HG03442 (cell line): ENCODE data around the gene SMYD3.
"Not testable (repeated sequence)": the region's sequence is repeated elsewhere in the genome, so short reads cannot be mapped to it uniquely, and the experiment has no call there.

ENCODE experiments used
- ATAC-seq: cut with Tn5 transposase; IDR thresholded peaks from one replicate; pipeline ENCODE4 v1.9.1; 2021; ENCODE audit warnings: mild to moderate bottlenecking, moderate library complexity; ENCODE audit not compliant: unreplicated experiment

SMYD3 gene

DNA sequence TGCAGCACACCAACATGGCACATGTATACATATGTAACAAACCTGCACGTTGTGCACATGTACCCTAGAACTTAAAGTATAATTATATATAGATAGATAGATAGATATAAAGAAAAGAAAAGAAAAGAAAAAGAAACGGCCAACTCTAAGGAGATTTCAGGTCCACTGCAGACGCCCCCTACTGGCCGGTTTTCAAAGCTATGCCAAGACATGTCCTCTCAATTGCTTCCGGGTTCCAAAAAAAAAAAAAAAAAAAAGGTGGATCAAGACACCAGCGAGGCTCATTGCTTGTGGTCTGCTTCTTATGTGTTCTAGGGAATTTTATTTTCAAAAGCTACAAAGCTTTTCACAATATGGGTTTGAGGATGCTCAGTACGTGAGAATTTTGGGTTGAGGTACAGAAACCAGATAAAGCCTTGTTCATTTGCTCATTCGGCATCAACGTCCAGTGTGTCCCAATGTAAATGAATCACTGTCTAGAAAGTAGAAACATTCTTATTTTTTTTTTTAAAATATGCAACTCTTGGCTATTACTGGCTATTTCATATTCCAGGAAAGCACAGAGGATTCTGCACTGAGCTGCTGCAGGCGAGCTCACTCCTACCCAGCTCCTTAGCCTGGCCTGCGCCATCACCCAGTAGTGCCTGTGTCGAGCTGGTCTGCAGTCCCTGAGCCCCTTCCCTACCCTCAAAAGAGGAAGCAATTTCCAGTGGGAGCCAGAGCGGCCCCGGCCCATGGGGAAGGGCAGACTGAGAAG, 709.3 kb downstream of the SMYD3 start:
- no peak for ATAC-seq

GRCh38 chr1:245791410-245792312, 715.4 kb downstream of the SMYD3 start:
- no peak for ATAC-seq

DNA sequence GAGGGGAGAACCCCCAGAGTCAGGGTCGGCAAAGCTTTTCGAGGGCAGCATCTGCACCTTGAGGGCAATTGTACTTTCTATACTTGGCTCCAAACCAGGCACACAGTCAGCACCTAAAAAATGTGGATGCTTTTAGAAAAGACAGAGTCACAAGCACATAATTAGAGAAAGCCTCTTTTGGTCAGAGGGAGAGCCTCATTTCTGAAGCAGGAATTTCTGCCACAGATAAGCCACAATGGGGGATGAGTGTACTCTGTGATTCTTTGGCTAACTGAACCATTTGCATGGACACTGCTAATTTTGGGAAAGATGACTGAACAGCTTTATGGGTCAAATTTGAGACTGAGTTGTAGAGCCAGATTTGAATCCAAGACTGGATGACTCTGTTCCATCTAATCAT, 716.6 kb downstream of the SMYD3 start:
- ATAC-seq: no peak

- ATAC-seq: no peak
These were observed 718.2 kb downstream of the SMYD3 start for GRCh38 chr1:245788886-245789285.

GRCh38 chr1:245788269-245788668, 718.8 kb downstream of the SMYD3 start:
- ATAC-seq: no peak

- no peak for ATAC-seq
These were observed 720.1 kb downstream of the SMYD3 start for GRCh38 chr1:245786948-245787347.

GRCh38 chr1:245779797-245780755, 727.0 kb downstream of the SMYD3 start:
- no peak for ATAC-seq

- no peak for ATAC-seq
These were observed 729.3 kb downstream of the SMYD3 start for GRCh38 chr1:245777752-245778151.

GRCh38 chr1:245776694-245777332, 730.3 kb downstream of the SMYD3 start:
- no peak for ATAC-seq

- ATAC-seq: no peak
These were observed 730.9 kb downstream of the SMYD3 start for GRCh38 chr1:245776139-245776538.

DNA sequence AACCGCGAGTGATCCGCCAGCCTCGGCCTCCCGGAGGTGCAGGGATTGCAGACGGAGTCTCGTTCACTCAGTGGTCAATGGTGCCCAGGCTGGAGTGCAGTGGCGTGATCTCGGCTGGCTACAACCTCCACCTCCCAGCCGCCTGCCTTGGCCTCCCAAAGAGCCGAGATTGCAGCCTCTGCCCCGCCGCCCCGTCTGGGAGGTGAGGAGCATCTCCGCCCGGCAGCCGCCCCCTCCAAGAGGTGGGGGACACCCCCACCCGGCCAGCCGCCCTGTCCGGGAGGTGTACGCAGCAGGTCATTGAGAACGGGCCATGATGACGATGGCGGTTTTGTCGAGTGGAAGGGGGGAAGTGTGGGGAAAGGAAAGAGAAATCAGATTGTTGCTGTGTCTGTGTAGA, 732.1 kb downstream of the SMYD3 start:
- not testable (repeated sequence) for ATAC-seq

GRCh38 chr1:245774196-245774595, 732.9 kb downstream of the SMYD3 start:
- ATAC-seq: no peak

GRCh38 chr1:245773344-245773743, 733.7 kb downstream of the SMYD3 start:
- ATAC-seq: no peak

DNA sequence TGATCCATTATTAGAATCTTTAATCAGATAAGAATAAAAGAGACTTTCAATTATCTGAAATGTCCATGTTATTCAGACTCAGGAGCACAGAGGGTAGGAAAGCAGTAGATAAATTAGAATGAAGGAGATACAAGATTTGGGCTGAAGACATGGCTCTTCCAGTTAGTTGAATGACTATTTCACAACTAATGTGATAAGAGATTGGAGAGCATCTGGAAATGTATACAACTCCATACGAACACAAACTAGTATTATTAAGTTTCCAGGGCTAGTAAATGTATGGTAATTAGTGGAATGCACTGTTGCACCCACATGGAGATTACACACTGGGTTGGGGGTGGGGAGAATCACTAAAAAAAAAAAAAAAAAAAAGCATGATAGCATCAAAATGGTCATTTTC, 734.3 kb downstream of the SMYD3 start:
- ATAC-seq: no peak

DNA sequence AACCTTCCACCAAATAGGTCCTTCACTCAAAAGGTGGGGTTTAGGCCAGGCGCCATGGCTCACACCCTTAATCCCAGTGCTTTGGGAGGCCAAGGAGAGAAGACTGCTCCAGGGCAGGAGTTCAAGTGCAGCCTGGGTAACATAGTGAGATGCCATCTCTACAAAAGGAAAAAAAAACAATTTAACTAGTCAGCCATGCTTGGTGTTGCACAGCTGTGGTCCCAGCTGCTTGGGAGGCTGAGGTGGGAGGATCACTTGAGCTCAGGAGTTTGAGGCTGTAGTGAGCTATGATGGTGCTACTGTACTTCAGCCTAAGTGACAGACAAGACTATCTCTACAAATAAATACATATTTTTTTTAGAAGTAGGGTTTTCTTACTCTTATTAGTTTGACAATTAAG, 734.8 kb downstream of the SMYD3 start:
- ATAC-seq: no peak

GRCh38 chr1:245771511-245772281, 735.4 kb downstream of the SMYD3 start:
- no peak for ATAC-seq

DNA sequence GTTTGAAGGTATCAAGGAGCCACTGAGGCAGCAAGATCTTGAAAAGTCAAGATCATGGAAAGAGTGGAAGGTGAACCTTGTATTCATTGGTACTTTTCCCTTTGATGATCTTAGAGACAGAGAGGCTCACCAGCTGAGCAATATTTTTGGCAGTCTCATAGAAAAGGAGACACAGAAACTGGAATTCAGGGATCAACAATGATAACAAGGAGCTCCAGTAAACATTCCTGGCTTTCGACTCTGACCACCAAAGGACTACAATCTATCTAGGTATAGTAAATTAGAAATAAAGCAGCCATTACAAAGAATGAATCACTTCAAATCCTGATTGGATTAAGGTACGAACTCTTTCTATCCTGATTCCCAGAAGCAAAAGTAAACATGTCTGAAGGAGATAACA, 736.9 kb downstream of the SMYD3 start:
- ATAC-seq: no peak

GRCh38 chr1:245768596-245768995, 738.5 kb downstream of the SMYD3 start:
- ATAC-seq: no peak

DNA sequence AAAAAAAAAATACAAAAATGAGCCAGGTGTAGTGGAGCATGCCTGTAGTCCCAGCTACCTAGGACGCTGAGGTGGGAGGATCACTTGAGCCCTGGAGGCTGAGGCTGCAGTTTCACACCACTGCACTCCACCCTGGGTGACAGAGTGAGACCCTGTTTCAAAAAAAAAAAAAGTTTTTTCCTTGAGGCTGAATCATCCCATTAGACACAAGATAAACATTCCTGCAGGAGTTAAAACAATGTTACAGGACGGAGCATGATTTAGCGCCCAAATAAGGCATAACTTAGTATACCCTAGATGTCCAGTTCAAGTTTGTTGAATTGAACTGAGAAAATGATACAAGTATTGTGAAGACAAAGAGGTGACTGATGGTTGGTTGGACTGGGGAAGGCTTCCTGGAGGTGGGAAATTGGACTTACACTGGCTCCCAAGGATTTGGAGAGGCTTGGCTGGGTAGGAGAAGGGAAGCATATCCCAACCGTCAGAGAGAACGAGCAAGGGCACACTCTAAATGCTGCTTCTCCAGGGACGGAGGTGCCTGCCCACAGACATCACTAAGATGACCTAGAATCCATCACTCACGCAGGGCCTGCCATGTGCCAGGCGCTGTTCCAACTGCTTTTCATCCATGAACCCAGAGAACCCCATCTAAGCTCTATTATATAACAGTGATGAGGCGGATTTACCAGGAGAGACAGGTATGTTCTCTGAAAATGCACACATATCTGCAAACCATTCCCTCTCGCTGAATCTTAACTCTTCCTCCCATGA, 741.7 kb downstream of the SMYD3 start:
- ATAC-seq: no peak
